G401.6 (cell line): ENCODE data around the gene CLSTN2.
"Not testable (repeated sequence)": the region's sequence is repeated elsewhere in the genome, so short reads cannot be mapped to it uniquely, and the experiment has no call there.

ENCODE experiments used
- FAIRE-seq: peaks from 2 replicates; lab custom pipeline; 2012; peaks lifted over from hg19 to GRCh38; lab: Jason Lieb, UNC

The CLSTN2 gene

DNA sequence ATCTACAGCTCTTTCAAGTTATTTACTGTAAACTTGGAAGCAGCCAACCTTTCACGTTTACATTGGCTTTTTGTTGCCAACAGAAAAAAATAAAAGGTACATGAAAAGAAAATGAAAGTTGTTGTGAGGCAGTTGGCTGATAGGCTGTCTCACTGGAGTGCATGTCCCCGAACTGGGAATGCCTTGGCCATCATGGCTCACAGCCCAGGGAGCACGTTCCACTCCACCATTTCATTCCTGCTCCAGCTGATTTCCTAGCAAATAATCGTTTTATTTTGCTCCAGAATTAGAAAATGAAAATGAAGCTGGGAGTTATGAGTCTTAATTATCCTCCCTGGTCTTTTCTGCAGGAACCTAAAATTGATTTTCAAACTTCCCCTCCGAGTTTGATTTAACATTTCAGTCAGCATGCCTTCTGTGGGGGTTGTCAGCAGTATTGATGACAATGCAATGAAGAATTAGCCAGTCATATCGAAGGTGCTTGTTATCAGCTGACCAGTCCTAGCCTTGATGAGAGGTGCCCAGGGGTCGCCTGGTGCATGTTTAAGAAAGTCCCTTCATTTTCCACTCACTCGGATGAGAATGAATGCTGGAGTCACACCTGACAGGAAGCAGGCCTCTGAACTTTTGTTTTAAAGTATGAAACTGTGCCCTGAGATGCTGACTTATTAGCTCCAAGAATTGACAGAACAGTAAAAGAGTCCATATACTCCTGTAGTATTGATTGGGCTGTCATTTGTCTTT is 449.2 kb downstream of the CLSTN2 start:
- FAIRE-seq, result no peak

GRCh38 chr3:140384876-140385275 is 449.9 kb downstream of the CLSTN2 start:
- no peak for FAIRE-seq

- no peak for FAIRE-seq
Observed at GRCh38 chr3:140386357-140387100, 451.5 kb downstream of the CLSTN2 start.

GRCh38 chr3:140387244-140387643 is 452.3 kb downstream of the CLSTN2 start:
- FAIRE-seq, result no peak

- FAIRE-seq, result no peak
Observed at GRCh38 chr3:140388202-140388922, 453.4 kb downstream of the CLSTN2 start.

DNA sequence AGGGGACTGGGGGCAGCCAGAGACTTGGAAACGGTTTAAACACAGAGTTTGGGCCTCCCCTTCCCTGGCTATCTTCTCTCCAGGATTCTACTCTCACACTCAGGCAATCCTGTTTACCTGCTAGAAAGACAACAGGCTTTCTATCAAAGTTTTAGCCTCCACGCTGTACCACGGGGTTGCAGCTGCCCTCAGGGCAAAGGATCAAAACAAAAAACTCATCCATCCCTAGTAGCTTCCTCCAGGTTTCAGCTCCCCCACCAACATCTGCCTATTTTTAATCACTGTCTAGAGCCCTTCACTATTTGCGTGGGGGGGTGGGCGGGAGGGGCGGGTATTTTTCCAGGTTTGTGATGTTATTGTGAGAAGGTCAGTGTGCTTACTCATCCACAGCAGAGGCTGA is 456.1 kb downstream of the CLSTN2 start:
- no peak for FAIRE-seq

GRCh38 chr3:140394488-140395133 is 459.6 kb downstream of the CLSTN2 start:
- FAIRE-seq, result no peak

- no peak for FAIRE-seq
Observed at GRCh38 chr3:140395134-140396075, 460.4 kb downstream of the CLSTN2 start.

GRCh38 chr3:140396110-140396509 is 461.1 kb downstream of the CLSTN2 start:
- no peak for FAIRE-seq

- no peak for FAIRE-seq
Observed at GRCh38 chr3:140397847-140398246, 462.9 kb downstream of the CLSTN2 start.

- no peak for FAIRE-seq
Observed at GRCh38 chr3:140398387-140398786, 463.4 kb downstream of the CLSTN2 start.

DNA sequence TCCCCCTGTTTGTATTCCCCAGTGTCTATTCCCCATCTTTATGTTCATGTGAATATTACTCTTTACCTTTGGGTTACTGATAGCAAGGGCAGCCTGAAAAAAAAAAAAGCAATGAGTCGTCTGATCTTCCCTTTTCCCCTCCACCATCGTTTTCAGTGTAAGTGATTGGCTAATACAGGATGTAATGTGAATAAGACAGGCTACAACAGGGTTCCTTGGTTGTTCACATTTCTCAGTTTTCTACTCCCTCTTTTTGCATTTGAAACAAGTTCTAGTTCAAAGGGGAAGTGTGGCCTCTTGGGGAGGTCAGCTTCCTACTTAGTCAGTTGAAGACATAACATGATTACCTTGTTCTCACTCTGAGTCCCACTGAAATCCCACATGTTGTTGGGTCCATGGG is 464.9 kb downstream of the CLSTN2 start:
- no peak for FAIRE-seq

- no peak for FAIRE-seq
Observed at GRCh38 chr3:140403079-140403478, 468.1 kb downstream of the CLSTN2 start.

GRCh38 chr3:140403608-140404007 is 468.6 kb downstream of the CLSTN2 start:
- no peak for FAIRE-seq

GRCh38 chr3:140406655-140407054 is 471.7 kb downstream of the CLSTN2 start:
- no peak for FAIRE-seq

- FAIRE-seq, result no peak
Observed at GRCh38 chr3:140408252-140408651, 473.3 kb downstream of the CLSTN2 start.

- no peak for FAIRE-seq
Observed at GRCh38 chr3:140416666-140417065, 481.7 kb downstream of the CLSTN2 start.

- FAIRE-seq, result no peak
Observed at GRCh38 chr3:140420621-140421357, 485.8 kb downstream of the CLSTN2 start.

DNA sequence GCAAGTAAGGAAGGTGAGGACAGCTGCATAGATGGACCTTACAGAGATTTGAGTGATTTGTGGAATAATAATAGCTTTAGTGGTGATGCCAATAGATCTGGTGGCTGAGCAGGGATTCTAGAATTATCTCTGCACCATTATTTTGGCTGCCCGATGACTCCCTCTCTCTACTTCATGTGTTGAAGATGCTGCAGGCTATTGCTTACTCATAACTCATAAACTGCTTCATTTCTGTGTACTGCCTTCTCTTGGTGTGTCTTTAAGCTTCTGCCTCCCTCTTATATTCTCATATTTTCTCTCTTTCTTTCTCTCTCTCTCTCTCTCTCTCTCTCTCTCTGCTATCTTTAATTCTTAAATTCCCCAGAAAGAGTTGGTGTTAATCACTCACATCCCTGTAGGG is 486.9 kb downstream of the CLSTN2 start:
- no peak for FAIRE-seq

DNA sequence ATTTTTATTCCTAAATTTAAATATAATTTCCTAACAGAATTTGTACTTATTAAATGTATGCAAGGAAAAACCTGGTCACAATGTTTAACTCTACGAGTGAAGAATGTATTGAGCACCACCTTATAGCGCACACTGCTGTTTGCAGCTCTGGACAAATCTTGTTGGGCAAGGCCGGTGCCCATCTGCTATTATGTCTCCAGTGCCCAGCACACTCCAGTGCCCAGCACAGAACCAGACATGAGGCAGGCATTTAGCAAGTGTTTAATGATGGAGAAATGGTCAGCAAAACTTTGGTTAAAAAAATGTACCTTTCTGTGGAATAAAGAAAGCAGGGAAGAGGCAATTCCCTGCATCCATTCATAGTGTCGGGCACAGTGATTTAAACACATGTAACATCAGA is 488.2 kb downstream of the CLSTN2 start:
- no peak for FAIRE-seq

GRCh38 chr3:140423574-140423973 is 488.6 kb downstream of the CLSTN2 start:
- FAIRE-seq, result not testable (repeated sequence)
